MV-4-11 (cell line): ENCODE data around the gene ELOA.
"Not testable (repeated sequence)": the region's sequence is repeated elsewhere in the genome, so short reads cannot be mapped to it uniquely, and the experiment has no call there.

Experiments
- DNase-seq: peaks from one replicate; lab custom pipeline; 2025; lab: John Stamatoyannopoulos, UW

The ELOA gene

DNA sequence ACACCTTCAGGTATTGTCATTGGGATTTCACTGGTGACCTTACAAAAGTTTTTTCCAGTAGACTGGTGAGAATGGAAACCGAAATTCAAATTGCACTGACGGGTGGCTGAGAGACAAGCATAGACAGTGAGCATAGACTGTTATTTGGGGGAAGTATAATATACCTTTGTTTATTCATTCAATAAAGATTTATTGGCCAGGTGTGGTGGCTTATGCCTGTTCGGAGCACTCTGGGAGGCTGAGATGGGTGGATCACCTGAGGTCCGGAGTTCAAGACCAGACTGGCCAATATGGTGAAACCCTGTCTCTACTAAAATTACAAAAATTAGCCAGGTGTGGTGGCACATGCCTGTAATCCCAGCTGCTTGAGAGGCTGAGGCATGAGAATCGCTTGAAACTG, 10.0 kb upstream of the ELOA start:
- not testable (repeated sequence) for DNase-seq

DNA sequence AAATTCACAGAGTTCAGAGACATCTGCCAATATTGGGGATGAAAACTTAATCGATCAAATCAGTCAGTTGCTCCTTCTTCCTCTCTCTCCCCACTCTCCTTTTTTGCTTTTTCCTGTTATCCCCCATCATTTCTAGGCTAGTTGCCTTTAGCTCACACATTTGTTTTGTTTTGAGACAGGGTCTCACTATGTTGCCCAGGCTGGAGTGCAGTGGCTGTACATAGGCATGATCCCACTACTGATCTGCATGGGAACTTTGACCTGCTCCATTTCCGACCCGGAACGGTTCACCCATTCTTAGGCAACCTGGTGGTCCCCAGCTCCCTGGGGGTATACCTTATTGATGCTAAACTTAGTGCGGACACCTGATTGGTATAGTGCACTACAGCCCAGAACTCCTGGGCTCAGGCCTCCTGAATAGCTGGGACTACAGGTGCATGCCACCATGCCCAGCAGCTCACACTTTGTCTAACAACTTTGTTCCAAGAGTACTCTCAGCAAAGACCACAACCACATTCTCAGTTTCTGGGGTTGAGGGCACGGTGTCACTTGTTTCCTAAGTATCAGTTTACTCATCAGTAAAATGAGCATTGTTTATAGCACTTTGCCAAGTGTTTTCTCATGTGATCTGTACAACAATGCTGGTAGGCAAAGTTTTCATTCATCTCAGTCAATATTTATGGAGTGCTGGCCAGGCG, 6.7 kb upstream of the ELOA start:
- no peak for DNase-seq

DNA sequence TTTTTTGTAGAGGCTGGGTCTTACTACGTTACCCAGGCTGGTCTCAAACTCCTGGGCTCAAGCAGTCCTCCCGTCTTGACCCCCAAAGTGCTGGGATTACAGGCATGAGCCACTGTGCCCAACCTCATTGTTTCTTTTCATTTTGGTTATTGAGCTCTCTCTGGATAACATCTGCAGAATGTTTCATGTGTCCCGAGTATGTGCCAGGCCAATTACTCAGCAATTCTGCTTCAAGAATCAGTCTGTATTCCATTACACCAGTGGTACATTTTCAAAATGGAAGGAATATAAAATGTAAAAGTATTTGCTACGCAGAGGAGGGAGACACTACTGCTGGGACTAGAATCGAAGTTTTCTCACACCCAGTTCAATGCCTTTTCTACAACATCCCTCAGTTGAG, 1.7 kb upstream of the ELOA start:
- no peak for DNase-seq

DNA sequence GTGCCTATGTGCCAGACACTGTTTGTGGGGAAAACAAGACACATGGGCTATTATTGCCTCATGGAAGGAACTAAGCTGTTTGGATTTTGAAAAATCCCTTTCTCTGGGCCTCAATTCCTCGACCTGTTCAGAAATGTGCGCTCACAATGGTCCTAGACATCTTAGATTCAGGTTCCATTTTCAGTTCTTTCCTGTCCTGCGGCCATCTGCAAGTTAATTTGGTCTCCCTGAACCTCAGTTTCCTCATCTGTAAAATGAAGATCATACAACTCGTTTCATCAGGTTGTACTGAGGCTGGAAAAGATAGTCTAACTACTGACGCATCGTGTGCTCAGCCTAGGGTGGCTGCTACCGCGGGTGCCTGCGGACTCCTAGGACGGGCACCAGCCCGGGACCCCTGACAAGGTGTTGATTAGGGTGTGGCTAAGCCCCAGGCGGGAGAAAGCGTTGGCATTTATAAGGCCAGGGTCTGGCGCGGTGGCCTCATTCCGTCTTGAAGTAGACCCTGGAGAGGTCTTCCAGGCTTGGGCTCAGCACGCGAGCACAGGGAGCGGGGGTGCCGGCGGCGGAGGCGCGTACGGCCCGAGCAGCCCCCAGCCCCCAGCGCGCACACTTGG, 493 bp upstream of the ELOA start:
- DNase-seq = peak; percentile 31

DNA sequence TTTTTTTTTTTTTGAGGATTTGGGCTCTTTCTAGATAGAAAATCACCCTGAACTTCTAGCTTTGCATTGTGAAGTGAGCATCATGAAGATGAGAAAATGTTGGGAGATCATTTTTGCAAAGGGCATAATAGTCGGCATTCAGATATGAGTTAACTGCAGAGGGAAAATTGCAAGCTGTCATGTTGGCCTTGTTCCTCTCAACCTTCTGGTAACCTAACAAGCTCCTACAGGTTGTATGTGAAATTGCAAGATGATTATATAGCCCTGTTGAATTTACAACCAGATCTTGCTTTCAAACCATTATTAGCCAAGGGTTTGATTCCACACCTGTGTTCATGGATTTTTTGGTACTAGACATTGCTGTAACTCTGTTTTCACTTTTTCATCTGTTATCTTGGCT, 2.2 kb downstream of the ELOA start:
- DNase-seq = peak; percentile 52

DNA sequence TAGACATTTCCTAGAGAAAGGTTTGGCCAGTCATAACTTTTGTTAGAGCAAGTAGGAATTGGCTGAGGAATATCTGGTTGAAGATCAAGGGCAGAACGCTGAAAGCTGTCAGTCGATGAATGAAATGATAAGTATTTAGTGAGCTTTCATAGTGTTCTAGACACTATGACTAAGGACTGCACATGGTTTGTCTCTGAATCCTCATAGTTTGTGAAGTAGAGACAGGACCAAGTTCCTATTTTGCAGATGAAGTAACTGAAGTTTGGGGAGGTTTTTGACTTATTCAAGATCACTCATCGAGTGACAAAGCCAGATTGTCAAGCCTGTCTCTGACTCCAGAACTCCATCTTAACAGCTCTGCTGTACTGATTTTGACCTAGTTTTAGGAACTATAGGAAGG, 4.7 kb downstream of the ELOA start:
- DNase-seq = no peak

DNA sequence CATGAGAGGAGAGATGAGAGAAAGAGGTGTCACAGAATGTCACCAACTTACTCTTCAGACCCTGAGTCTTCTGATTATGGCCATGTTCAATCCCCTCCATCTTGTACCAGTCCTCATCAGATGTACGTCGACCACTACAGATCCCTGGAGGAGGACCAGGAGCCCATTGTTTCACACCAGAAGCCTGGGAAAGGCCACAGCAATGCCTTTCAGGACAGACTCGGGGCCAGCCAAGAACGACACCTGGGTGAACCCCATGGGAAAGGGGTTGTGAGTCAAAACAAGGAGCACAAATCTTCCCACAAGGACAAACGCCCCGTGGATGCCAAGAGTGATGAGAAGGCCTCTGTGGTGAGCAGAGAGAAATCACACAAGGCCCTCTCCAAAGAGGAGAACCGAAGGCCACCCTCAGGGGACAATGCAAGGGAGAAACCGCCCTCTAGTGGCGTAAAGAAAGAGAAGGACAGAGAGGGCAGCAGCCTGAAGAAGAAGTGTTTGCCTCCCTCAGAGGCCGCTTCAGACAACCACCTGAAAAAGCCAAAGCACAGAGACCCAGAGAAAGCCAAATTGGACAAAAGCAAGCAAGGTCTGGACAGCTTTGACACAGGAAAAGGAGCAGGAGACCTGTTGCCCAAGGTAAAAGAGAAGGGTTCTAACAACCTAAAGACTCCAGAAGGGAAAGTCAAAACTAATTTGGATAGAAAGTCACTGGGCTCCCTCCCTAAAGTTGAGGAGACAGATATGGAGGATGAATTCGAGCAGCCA, 8.0 kb downstream of the ELOA start:
- peak; percentile 52 for DNase-seq

DNA sequence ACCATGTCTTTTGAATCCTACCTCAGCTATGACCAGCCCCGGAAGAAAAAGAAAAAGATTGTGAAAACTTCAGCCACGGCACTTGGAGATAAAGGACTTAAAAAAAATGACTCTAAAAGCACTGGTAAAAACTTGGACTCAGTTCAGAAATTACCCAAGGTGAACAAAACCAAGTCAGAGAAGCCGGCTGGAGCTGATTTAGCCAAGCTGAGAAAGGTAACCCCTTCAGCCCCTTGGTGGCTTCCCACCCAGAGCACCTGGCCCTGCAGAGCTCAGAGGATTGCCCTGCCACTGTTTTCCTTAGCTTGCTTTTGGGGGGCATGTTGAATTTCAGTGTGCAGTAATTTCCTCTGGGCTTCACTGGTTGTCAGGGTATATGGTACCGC, 8.5 kb downstream of the ELOA start:
- no peak for DNase-seq

DNA sequence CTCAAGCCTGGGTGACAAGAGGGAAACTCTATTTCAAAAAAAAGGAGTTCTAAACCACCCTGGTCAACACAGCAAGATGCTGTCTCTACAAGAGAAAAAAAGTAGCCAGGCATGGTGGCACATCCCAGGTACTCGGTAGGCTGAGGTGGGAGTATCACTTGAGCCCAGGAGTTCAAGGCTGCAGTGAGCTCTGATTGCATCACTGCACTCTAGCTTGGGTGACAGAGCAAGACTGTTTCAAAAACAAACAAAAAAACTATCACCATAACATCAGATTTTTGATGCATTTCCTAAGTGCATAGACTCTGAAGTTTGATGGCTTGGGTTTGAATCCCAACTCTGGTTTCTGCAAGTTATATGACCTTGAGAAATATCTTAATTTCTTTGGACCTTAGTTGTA, 9.6 kb downstream of the ELOA start:
- no peak for DNase-seq

DNA sequence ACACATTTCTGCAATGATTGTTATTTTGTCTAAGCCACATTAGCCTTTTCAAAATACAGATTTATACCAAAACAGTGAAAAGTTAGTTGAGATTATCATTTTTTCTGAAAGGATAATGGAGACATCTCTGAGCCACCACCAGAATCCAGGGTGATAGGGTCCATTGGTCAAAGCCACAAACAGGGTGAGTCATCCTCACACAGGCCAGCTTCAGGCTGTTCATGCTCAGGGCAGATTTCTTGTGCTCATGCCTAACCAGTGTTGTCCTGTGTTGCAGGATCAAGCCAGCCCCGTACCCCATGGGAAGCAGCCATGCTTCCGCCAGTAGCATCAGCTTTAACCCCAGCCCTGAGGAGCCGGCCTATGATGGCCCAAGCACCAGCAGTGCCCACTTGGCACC, 13.4 kb downstream of the ELOA start:
- peak; percentile 10 for DNase-seq

DNA sequence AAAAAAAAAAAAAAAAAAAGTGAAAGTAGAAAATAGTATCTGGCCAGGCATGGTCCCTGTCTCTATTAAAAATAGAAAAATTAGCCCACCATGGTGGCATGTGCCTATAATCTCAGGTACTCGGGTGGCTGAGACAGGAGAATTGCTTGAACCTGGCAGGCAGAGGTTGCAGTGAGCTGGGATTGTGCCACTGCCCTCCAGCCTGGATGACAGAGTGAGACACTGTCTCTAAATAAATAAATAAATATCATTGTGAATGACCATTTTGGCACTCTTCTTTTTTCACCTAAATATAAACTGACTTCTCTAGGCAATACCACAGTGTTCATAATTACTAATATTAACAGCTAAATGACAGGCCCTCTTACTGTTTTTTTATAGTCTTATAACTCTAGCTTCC, 14.5 kb downstream of the ELOA start:
- no peak for DNase-seq

DNA sequence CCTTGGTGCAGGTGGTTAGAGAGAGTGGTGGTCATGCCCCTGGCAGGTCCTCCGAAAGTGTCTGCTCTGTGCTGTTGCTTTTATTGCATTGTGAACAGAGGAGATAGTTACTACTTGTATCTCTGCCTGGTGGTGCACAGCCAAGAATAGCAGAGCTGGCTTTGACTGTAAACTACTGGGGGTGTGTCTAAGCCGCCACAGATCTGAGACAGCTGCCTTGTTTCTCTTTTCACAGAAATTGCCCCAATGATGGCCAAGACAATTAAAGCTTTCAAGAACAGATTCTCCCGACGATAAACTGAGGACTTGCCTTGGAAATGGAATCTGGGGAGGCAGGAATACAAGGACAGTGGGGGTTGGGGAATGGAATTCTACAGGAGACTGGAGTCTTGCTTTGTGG, 16.0 kb downstream of the ELOA start:
- DNase-seq = no peak

DNA sequence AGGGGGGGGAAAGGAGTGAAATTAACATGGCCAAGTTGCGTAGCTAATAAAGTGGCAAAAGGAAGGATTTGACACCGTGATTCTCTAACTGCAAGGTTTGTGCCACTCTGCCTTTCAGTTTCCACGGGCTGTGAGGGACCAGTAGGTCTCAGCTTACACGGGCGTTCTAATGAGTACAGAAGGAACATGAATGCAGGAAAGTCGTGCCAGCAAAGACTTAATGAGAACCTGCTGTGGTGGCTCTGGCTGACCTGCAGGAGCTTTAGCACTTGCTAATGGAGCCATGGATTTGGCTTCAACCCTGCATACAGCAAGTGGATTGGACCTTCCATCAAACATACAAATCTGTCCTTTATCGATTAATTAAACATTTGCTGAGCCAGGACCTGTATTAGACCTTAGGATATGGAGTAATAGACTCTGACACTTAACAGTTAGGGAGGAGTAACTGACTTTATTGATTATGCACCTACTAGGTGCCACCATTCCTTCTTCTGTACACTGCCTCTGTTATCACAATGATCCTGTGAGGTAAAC, 19.8 kb downstream of the ELOA start:
- DNase-seq = no peak

DNA sequence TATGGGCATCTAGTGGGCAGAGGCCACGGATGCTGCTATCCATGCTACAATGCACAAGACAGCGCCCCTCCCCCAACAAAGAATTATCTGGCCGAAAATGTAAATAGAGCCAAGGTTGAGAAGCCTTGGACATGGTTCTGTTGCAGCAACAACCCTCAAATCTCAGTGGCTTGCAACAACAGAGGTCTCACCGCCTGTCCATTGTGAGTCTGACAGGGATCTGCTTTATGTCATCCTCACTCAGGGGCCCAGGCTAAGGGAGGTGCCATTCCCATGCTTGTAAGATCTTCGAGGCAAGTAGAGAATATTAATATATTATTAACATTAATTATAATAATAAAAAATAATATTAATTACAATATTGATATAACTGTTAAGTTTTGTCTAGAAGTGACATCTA, 25.5 kb downstream of the ELOA start:
- no peak for DNase-seq

DNA sequence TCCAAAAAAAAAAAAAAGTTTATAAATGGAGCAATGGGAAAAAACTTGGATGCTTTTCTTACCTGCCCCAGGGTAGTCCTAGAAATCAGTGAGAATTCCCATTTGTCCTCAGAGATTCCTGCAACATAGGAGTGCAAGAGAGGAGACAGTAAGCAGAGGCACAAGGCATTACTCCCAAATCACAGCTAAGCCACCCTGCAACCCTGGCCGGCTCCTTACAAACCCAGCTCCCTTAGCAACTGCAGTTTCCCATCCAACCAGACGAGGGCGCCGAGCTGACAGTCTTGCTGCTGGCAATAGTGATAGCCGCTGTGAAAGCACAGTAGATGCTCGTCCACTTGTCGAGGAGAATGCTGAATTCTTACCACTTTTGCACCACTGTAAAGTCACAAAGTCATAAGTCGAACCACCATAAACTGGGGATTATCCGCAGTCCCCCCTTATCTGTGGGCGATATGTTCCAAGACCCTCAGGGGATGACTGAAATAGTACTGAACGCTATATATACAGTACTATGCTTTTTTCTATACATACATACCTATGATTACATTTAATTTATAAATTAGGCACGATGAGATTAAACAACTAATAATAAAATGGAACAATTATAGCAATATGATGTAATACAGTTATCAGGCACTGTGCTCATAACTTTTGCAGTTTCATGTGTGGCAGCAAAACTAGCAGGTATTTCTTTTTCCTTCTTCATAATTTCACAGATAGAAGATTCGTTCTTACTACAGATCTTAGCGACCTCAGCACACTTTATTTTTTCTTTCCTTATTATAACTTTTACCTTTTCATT, 29.0 kb downstream of the ELOA start:
- peak; percentile 73 for DNase-seq

DNA sequence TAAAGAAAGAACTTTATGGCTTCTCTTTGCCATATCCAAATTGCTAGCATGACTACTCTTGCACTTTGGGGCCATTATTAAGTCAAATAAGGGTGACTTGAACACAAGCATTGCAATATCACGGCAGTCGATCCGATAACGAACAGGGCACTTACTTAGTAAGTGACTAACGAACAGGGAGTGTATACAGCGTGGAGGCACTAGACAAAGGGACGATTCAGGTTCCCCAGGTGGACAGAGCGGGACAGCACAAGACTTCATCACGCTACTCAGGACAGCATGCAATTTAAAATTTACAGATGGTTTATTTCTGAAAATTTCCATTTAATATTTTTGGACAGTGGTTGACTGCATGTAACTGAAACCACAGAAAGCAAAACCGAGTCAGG, 29.6 kb downstream of the ELOA start:
- no peak for DNase-seq

DNA sequence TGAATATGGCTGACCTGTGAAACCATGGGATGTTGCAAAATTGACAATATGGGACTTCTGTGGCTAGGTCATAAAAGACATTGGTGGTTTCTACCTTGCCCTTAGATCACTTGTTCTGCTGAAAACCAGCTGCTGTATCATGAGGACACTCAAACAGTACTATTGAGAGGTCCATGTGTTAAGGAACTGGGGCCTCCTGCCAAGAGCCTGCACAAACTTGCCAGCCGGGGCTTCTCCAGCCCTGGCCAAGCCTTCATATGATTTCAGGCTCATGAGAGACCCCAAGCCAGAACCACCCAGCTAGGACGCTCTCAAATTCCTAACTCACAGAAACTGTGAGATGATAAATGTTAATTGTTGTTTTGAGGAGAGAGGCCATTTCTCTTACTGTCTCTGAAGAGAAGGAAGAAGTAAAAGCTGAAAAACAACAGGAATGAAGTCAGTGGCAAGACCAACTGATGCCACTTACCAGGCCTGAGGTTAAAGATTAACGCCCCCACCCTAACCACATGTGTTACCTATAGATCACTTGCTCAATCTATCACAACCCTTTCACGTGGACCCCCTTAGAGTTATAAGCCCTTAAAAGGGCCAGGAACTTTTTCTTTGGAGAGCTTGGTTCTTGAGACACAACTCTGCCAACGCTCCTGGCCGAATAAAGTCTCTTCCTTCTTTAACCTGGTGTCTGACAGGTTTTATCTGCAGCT, 31.1 kb downstream of the ELOA start:
- no peak for DNase-seq

DNA sequence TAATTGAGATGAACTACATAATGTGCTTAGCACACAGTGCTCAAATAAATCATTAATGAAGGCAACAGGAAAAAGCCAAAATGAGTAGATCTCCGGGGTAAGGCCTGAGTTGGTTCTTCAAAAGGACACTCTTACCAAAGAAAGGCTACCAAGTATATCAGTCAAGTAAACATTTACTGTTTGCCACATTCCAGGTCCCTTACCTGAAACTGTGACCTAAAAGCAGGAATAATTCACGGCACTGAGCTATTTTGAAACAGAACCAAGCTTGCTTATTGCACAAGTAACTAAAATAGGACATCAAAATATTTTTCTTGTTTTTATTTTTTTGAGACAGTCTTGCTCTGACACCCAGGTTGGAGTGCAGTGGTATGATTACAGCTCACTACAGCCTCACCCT, 32.9 kb downstream of the ELOA start:
- DNase-seq = no peak

DNA sequence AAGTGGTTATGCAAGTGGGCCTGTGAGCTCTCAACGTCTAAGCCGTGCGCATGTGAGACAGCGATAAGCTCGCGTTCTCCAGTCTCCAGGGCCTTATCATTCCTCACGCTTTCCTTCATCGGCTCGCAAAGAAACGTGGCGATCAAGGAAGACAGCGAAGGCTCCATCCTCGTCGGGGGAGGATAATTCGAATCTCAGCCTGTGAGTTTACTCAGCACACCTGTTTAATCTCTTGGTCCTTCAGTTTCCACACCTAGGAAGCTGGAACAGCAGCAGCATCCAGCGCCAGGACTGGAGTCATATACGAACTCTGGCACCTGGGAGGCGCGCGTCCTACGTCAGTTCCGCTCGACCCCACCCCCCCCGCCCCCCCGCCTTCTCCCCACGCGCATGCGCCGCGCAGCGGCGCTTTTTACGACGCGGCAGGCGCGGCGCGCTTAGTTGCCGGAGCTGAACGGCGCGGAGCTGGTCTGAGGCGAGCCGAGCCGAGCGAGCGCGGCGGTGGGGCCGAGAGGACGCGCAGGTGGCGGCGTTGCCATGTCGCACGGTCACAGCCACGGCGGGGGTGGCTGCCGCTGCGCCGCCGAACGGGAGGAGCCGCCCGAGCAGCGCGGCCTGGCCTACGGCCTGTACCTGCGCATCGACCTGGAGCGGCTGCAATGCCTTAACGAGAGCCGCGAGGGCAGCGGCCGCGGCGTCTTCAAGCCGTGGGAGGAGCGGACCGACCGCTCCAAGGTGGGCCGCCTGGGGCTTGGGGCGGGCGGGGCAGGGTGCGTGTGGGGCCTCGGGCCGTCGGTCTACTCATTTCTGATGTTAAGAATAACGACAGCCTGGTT, 34.9 kb downstream of the ELOA start, which contains the start of gene PITHD1:
TSS of gene PITHD1 (plus strand) at position 440 of the 836 bp plus-strand sequence. CDS start at position 538, 98 bp downstream.
- DNase-seq = peak; percentile 78

DNA sequence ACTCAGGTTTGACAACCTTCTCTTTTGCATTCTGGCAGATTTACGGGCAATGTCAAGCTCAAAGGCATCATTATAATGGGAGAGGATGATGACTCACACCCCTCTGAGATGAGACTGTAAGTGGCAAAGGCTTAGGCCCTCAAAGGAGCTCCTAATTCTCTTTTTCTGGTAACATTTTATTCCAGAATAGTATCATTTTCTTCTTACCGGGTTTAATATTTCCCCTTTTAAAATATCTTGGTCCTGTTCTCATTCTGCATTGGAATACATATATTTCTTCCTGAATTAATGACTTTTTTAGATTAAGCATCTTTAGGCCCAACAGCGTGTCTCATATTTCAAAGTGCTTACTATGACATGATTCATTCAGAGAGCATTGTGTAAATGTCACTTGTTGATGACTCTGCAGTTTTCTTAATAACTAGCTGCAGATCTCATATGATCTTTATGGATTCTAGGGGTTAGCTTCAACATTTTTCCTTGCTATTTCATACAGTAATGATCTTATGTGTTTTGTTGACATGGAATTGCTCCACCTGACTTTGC, 36.6 kb downstream of the ELOA start:
- no peak for DNase-seq
